MCF 10A (cell line): ENCODE data around the gene SPRED2. TPM values are rescaled to one million over a fixed set of nuclear protein-coding genes. Genes with fewer than 3 reads are reported as not detected.

Experiments
- BruUV-seq: library from RNA; stranded (reverse); fragments of 400-500 nt; replicated peaks from 2 replicates; lab custom pipeline; 2021; lab: Mats Ljungman, UMichigan
- CTCF ChIA-PET: fragments of 300-600 bp; sonication (Branson Sonifier 250); formaldehyde crosslinking; extraction: SDS; loops from one replicate; lab custom pipeline; 2021; ENCODE audit warnings: antibody characterized with exemption, inconsistent platforms; lab: Yijun Ruan, JAX
- POLR2A ChIA-PET: fragments of 300-600, 350-650 bp; sonication (Branson Sonifier 250); formaldehyde crosslinking; extraction: SDS; loops from one replicate; lab custom pipeline; 2020; ENCODE audit warnings: antibody characterized with exemption, inconsistent platforms; lab: Yijun Ruan, JAX
- DNase-seq: peaks from one replicate; pipeline ENCODE4 v3.0.0-alpha.2; 2018; ENCODE audit not compliant: unreplicated experiment
- H3K27ac Mint-ChIP-seq: one replicate; pipeline ENCODE4 v1.8.0; 2022; ENCODE audit warnings: mild to moderate bottlenecking, low read depth, mixed read lengths; ENCODE audit not compliant: unreplicated experiment
- H3K27me3 Mint-ChIP-seq: one replicate; pipeline ENCODE4 v1.8.0; 2022; ENCODE audit warnings: mixed read lengths; ENCODE audit not compliant: insufficient read depth, unreplicated experiment
- H3K36me3 Mint-ChIP-seq: one replicate; pipeline ENCODE4 v1.8.0; 2022; ENCODE audit warnings: mild to moderate bottlenecking, moderate library complexity, mixed read lengths; ENCODE audit not compliant: insufficient read depth, unreplicated experiment
- H3K4me1 Mint-ChIP-seq: one replicate; pipeline ENCODE4 v1.8.0; 2022; ENCODE audit warnings: mixed read lengths; ENCODE audit not compliant: insufficient read depth, unreplicated experiment
- H3K4me3 Mint-ChIP-seq: one replicate; pipeline ENCODE4 v1.8.0; 2022; ENCODE audit warnings: mild to moderate bottlenecking, moderate library complexity, mixed read lengths; ENCODE audit not compliant: unreplicated experiment
- H3K9me3 Mint-ChIP-seq: one replicate; pipeline ENCODE4 v1.8.0; 2022; ENCODE audit warnings: mixed read lengths; ENCODE audit not compliant: unreplicated experiment
- CTCF ChIP-seq: fragments of 200-600 bp; IDR thresholded peaks from one replicate; pipeline ENCODE4 v1.8.0; 2022; ENCODE audit warnings: antibody characterized with exemption, mild to moderate bottlenecking; ENCODE audit not compliant: unreplicated experiment
- intact Hi-C: fragments of 100-400 bp; cut with micrococcal nuclease; formaldehyde crosslinking; loops from 2 replicates; pipeline ENCODE4 v1.14.1; 2022
- total RNA-seq: library from RNA; stranded (reverse); gene quantifications from 2 replicates; pipeline ENCODE4 v1.2.3, GENCODE V29; 2022

SPRED2 gene
- total RNA-seq, 1 experiment from 2014 or later: 38.6 TPM

- no TSS peak for BruUV-seq
- Mint-ChIP-seq H3K27ac (no peak overlapping the region), H3K4me3 (no peak overlapping the region), H3K27me3 (no peaks in the 10 kb centered on the region), H3K9me3 (no peaks in the 10 kb centered on the region), H3K36me3 (peaks cover 5% of the 10 kb centered on the region), H3K4me1 (peaks cover 42% of the 10 kb centered on the region)
- POLR2A ChIA-PET: interaction anchor here (0.7 to 1.5 kb wide), 5 partner anchors 10 to 50 kb away, joined by 3 to 5 read pairs (median 4); no protein-coding TSS in a partner anchor
- TF ChIP-seq CTCF: no peak
- intact Hi-C loops: no loop called here
- peak; percentile 70 for DNase-seq
- CTCF ChIA-PET: no interaction called here
Measured at GRCh38 chr2:65349863-65350262, 82.5 kb downstream of the SPRED2 start.

- no peak for TF ChIP-seq CTCF
- no peak for DNase-seq
- Mint-ChIP-seq H3K27me3 (no peaks in the 10 kb centered on the region), H3K27ac (no peak overlapping the region), H3K9me3 (no peaks in the 10 kb centered on the region), H3K4me3 (no peak overlapping the region), H3K4me1 (peaks cover 41% of the 10 kb centered on the region), H3K36me3 (peaks cover 5% of the 10 kb centered on the region)
- intact Hi-C loops: no loop called here
- POLR2A ChIA-PET: no interaction called here
- CTCF ChIA-PET: no interaction called here
- no TSS peak for BruUV-seq
Measured at GRCh38 chr2:65347913-65348312, 84.5 kb downstream of the SPRED2 start.

- TF ChIP-seq CTCF: no peak
- Mint-ChIP-seq H3K4me1 (peaks cover 28% of the 10 kb centered on the region), H3K27me3 (no peaks in the 10 kb centered on the region), H3K36me3 (peaks cover 5% of the 10 kb centered on the region), H3K9me3 (no peaks in the 10 kb centered on the region), H3K4me3 (no peak overlapping the region), H3K27ac (no peak overlapping the region)
- POLR2A ChIA-PET: no interaction called here
- CTCF ChIA-PET: no interaction called here
- intact Hi-C loops: no loop called here
- BruUV-seq: no TSS peak
- no peak for DNase-seq
Measured at GRCh38 chr2:65345631-65346030, 86.8 kb downstream of the SPRED2 start.

- Mint-ChIP-seq H3K36me3 (peaks cover 5% of the 10 kb centered on the region), H3K4me1 (peaks cover 22% of the 10 kb centered on the region), H3K9me3 (no peaks in the 10 kb centered on the region), H3K4me3 (no peak overlapping the region), H3K27ac (no peak overlapping the region), H3K27me3 (no peaks in the 10 kb centered on the region)
- POLR2A ChIA-PET: interaction anchor here (1.1 kb wide), 1 partner anchor 23 kb away, joined by 4 read pairs; no protein-coding TSS in a partner anchor
- intact Hi-C loops: no loop called here
- no peak for DNase-seq
- no TSS peak for BruUV-seq
- CTCF ChIA-PET: interaction anchor here (0.8 to 1.4 kb wide), 2 partner anchors 8 to 24 kb away, joined by 3 read pairs; no protein-coding TSS in a partner anchor
- TF ChIP-seq CTCF: no peak
Measured at GRCh38 chr2:65344689-65345088, 87.7 kb downstream of the SPRED2 start.
